HepG2 (cell line): ENCODE data around the gene C20orf204. TPM values are rescaled to one million over a fixed set of nuclear protein-coding genes. Genes with fewer than 3 reads are reported as not detected.
A peak's percentile ranks its signal among the peaks of the same experiment; 100 is the strongest.

ENCODE experiments used
- FOXO1 ChIP-seq: sonication (generic); formaldehyde crosslinking; IDR thresholded peaks from 2 replicates; pipeline ENCODE4 v1.4.0; 2020; ENCODE audit warnings: missing genetic modification reagents
- HNF4G ChIP-seq, 2 experiments: sonication (generic) in 1 of 2; formaldehyde crosslinking in 1 of 2; IDR thresholded peaks; 2 replicates each; pipeline versions ENCODE4 v1.4.0 to v1.6.1; 2011 to 2020; ENCODE audit warnings: borderline replicate concordance in 2 of 2, low read depth in 2 of 2, mild to moderate bottlenecking in 2 of 2, low read length in 1 of 2, missing genetic modification reagents in 1 of 2, moderate library complexity in 1 of 2
- HNRNPL ChIP-seq: fragments of 200-400 bp; formaldehyde crosslinking; IDR thresholded peaks from 2 replicates; pipeline ENCODE4 v1.6.1; 2017; ENCODE audit warnings: mild to moderate bottlenecking, low read depth, low read length
- HOXA3 ChIP-seq: sonication (generic); formaldehyde crosslinking; IDR thresholded peaks from 2 replicates; pipeline ENCODE4 v1.5.0; 2020; ENCODE audit warnings: missing genetic modification reagents
- KDM1A ChIP-seq: IDR thresholded peaks from 2 replicates; pipeline ENCODE4 v1.6.1; 2016; ENCODE audit warnings: missing compliant biosample characterization
- MBD4 ChIP-seq: IDR thresholded peaks from 2 replicates; pipeline ENCODE4 v1.6.1; 2012; ENCODE audit warnings: low read length, inconsistent platforms, borderline replicate concordance
- MTF2 ChIP-seq: sonication (generic); formaldehyde crosslinking; IDR thresholded peaks from 2 replicates; pipeline ENCODE4 v1.5.0; 2020; ENCODE audit warnings: missing genetic modification reagents, borderline replicate concordance
- NFIB ChIP-seq: sonication (generic); formaldehyde crosslinking; IDR thresholded peaks from 2 replicates; pipeline ENCODE4 v1.9.0; 2021; ENCODE audit warnings: missing genetic modification reagents, mild to moderate bottlenecking, borderline replicate concordance
- NFIC ChIP-seq: IDR thresholded peaks from 2 replicates; pipeline ENCODE4 v1.6.1; 2012; ENCODE audit warnings: mild to moderate bottlenecking, low read length, inconsistent platforms
- PAWR ChIP-seq: sonication (generic); formaldehyde crosslinking; IDR thresholded peaks from 2 replicates; pipeline ENCODE4 v1.4.0; 2020; ENCODE audit warnings: missing genetic modification reagents, mild to moderate bottlenecking, borderline replicate concordance
- PHF5A ChIP-seq: IDR thresholded peaks from one replicate; pipeline ENCODE4 v1.6.1; 2018; ENCODE audit warnings: low read depth, missing genetic modification reagents; ENCODE audit not compliant: unreplicated experiment
- RAD21 ChIP-seq: fragments of 450-650 bp; formaldehyde crosslinking; IDR thresholded peaks from 2 replicates; pipeline ENCODE4 v1.5.0; 2020; ENCODE audit warnings: mild to moderate bottlenecking
- U2AF1 ChIP-seq: fragments of 200-400 bp; formaldehyde crosslinking; optimal IDR thresholded peaks from 2 replicates; pipeline ENCODE3; 2017; ENCODE audit warnings: mild to moderate bottlenecking, low read depth, low read length
- ZNF441 ChIP-seq: sonication (generic); formaldehyde crosslinking; IDR thresholded peaks from 2 replicates; pipeline ENCODE4 v1.7.0; 2021; ENCODE audit warnings: missing genetic modification reagents, borderline replicate concordance
- ZNF563 ChIP-seq: sonication (generic); formaldehyde crosslinking; IDR thresholded peaks from 2 replicates; pipeline ENCODE4 v1.8.0; 2022; ENCODE audit warnings: mild to moderate bottlenecking, moderate library complexity, missing genetic modification reagents
- ZNF737 ChIP-seq: sonication (generic); formaldehyde crosslinking; IDR thresholded peaks from 2 replicates; pipeline ENCODE4 v1.5.0; 2020; ENCODE audit warnings: missing genetic modification reagents, mild to moderate bottlenecking, borderline replicate concordance
- ZNF780A ChIP-seq: sonication (generic); formaldehyde crosslinking; IDR thresholded peaks from 2 replicates; pipeline ENCODE4 v1.8.0; 2022; ENCODE audit warnings: mild to moderate bottlenecking, missing genetic modification reagents, moderate library complexity
- polyA plus RNA-seq, 8 experiments: library from polyadenylated mRNA; depleted of rRNA in 3 of 8; stranded (reverse) in 7 of 8; unstranded in 1 of 8; fragments of >200 nt; fragmentation: Illumina TruSeq in 4 of 8; extraction: Trizol in 4 of 8; gene quantifications; 2 replicates each; pipeline versions ENCODE4 v1.2.1 to v1.2.3, GENCODE V29; 2011 to 2016; ENCODE audit warnings: low read depth in 4 of 8, missing spikeins in 1 of 8, mixed read lengths in 1 of 8; ENCODE audit not compliant: insufficient read depth in 1 of 8
- total RNA-seq, 5 experiments: library from RNA; depleted of rRNA; stranded (reverse); fragments of >200 nt; fragmentation: Illumina TruSeq; extraction: Trizol; gene quantifications; 2 replicates each; pipeline ENCODE4 v1.2.3, GENCODE V29; 2016; ENCODE audit warnings: low read depth in 1 of 5
- TF ChIP-seq, protein P1 (sequence below): sonication (generic); formaldehyde crosslinking; IDR thresholded peaks from 2 replicates; pipeline ENCODE4 v1.8.0; 2022; ENCODE audit warnings: missing genetic modification reagents, mild to moderate bottlenecking, borderline replicate concordance
- TF ChIP-seq, protein P2 (sequence below): sonication (generic); formaldehyde crosslinking; IDR thresholded peaks from 2 replicates; pipeline ENCODE4 v1.9.0; 2021; ENCODE audit warnings: missing genetic modification reagents, borderline replicate concordance
- TF ChIP-seq, protein P3 (sequence below): sonication (generic); formaldehyde crosslinking; IDR thresholded peaks from 2 replicates; pipeline ENCODE4 v1.4.0; 2020; ENCODE audit warnings: missing genetic modification reagents, borderline replicate concordance

C20orf204 gene
- total and polyA plus RNA-seq, 2 of the 13 experiments (the other 11 are each of a cell fraction or from before 2014, with no cell fraction given) = 22.1 to 80.0 TPM

DNA sequence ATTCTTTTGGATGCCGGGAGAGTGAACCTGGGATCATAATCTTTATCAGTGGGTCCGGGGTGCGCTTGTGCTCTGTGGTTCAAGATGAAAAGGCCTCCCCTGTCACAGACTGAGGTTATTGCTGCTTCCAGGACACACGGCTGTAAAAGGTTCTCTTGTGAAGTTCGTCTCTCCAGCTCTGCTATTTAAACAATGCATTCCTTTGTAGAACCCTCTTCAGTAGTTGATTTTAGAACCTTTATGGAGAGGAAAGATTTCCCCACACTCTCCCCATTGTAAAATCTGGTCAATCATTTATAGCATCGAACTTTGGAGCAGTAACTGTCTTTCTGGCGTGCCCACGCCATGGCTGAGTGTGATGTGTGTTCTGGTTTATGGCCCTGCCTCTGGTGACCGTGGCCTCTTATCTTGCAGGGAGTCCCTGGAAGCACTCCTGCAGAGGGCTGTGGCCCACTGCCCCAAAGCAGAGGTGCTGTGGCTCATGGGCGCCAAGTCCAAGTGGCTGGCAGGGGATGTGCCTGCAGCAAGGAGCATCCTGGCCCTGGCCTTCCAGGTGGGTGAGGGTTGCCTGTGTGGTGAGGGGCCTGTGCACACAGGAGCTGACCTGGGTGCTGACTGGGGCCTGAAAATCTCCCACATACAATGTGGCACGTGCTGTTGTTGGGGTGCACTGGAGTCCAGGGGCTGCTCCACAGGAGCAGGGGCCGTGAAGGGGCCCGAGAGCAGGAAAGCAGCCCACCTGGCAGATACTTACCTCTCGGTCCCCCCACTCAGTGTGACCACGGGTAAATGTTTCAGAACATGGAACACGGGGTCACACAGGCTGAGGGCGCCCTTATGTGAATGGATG is 11.6 kb upstream of the C20orf204 start (continued):
- TF ChIP-seq ZNF780A (CRISPR knock-in tag) (no peak), ZNF441 (CRISPR knock-in tag) (no peak), RAD21 (CRISPR knock-in tag) (peak; percentile 72), HNRNPL (peak; percentile 98), PAWR (CRISPR knock-in tag) (peak; percentile 89; the same call in 1 of the 2 replicates), ZNF563 (peak; percentile 32; the same call in 1 of the 2 replicates), U2AF1 (peak; percentile 83), ZNF737 (no peak), PHF5A (CRISPR knock-in tag) (no peak), KDM1A (no peak), MTF2 (0 out of 2 replicates have a peak, but pooled peaks have one; percentile 16), HOXA3 (CRISPR knock-in tag) (peak; percentile 87), FOXO1 (CRISPR knock-in tag) (no peak; the same call in none of the 2 replicates), NFIB (CRISPR knock-in tag) (no peak), HNF4G (IDR thresholded peaks at IDR 0.05; ENCODE audit: borderline replicate concordance, low read depth, low read length) (peak; percentile 74; the same call in 1 of the 2 replicates), HNF4G (CRISPR knock-in tag; IDR thresholded peaks at IDR 0.05; ENCODE audit: borderline replicate concordance, low read depth) (0 out of 2 replicates have a peak, but pooled peaks have one; percentile 14), NFIC (no peak; the same call in 1 of the 2 replicates), MBD4 (no peak)
- TF ChIP-seq, protein P1, sequence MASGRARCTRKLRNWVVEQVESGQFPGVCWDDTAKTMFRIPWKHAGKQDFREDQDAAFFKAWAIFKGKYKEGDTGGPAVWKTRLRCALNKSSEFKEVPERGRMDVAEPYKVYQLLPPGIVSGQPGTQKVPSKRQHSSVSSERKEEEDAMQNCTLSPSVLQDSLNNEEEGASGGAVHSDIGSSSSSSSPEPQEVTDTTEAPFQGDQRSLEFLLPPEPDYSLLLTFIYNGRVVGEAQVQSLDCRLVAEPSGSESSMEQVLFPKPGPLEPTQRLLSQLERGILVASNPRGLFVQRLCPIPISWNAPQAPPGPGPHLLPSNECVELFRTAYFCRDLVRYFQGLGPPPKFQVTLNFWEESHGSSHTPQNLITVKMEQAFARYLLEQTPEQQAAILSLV (CRISPR knock-in tag) = peak; percentile 75; the same call in 1 of the 2 replicates
- TF ChIP-seq, protein P2, sequence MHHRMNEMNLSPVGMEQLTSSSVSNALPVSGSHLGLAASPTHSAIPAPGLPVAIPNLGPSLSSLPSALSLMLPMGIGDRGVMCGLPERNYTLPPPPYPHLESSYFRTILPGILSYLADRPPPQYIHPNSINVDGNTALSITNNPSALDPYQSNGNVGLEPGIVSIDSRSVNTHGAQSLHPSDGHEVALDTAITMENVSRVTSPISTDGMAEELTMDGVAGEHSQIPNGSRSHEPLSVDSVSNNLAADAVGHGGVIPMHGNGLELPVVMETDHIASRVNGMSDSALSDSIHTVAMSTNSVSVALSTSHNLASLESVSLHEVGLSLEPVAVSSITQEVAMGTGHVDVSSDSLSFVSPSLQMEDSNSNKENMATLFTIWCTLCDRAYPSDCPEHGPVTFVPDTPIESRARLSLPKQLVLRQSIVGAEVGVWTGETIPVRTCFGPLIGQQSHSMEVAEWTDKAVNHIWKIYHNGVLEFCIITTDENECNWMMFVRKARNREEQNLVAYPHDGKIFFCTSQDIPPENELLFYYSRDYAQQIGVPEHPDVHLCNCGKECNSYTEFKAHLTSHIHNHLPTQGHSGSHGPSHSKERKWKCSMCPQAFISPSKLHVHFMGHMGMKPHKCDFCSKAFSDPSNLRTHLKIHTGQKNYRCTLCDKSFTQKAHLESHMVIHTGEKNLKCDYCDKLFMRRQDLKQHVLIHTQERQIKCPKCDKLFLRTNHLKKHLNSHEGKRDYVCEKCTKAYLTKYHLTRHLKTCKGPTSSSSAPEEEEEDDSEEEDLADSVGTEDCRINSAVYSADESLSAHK (CRISPR knock-in tag) = no peak
- TF ChIP-seq, protein P3, sequence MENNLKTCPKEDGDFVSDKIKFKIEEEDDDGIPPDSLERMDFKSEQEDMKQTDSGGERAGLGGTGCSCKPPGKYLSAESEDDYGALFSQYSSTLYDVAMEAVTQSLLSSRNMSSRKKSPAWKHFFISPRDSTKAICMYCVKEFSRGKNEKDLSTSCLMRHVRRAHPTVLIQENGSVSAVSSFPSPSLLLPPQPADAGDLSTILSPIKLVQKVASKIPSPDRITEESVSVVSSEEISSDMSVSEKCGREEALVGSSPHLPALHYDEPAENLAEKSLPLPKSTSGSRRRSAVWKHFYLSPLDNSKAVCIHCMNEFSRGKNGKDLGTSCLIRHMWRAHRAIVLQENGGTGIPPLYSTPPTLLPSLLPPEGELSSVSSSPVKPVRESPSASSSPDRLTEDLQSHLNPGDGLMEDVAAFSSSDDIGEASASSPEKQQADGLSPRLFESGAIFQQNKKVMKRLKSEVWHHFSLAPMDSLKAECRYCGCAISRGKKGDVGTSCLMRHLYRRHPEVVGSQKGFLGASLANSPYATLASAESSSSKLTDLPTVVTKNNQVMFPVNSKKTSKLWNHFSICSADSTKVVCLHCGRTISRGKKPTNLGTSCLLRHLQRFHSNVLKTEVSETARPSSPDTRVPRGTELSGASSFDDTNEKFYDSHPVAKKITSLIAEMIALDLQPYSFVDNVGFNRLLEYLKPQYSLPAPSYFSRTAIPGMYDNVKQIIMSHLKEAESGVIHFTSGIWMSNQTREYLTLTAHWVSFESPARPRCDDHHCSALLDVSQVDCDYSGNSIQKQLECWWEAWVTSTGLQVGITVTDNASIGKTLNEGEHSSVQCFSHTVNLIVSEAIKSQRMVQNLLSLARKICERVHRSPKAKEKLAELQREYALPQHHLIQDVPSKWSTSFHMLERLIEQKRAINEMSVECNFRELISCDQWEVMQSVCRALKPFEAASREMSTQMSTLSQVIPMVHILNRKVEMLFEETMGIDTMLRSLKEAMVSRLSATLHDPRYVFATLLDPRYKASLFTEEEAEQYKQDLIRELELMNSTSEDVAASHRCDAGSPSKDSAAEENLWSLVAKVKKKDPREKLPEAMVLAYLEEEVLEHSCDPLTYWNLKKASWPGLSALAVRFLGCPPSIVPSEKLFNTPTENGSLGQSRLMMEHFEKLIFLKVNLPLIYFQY (CRISPR knock-in tag) = peak; percentile 4; the same call in 1 of the 2 replicates
